GM06990 (cell line): ENCODE data around the gene ZNF334.

Experiments used
- DNase-seq: peaks from one replicate; pipeline ENCODE4 v3.0.0-alpha.2; 2011; ENCODE audit not compliant: insufficient read length; ENCODE audit errors: extremely low read depth
- H3K27me3 ChIP-seq: replicated peaks from 2 replicates; pipeline ENCODE4 v1.6.0; 2011; ENCODE audit warnings: low read length; ENCODE audit not compliant: control insufficient read depth, insufficient read depth
- H3K36me3 ChIP-seq: 2 replicates; pipeline ENCODE4 v1.5.1; 2011; ENCODE audit warnings: low read length; ENCODE audit not compliant: control insufficient read depth, insufficient read depth
- H3K4me3 ChIP-seq: replicated peaks from 2 replicates; pipeline ENCODE4 v1.5.1; 2011; ENCODE audit warnings: low read depth, mild to moderate bottlenecking, control low read depth, low read length
- CTCF ChIP-seq: IDR thresholded peaks from 2 replicates; pipeline ENCODE4 v1.5.1; 2011; ENCODE audit warnings: low read length, control low read depth, mild to moderate bottlenecking, inconsistent platforms; ENCODE audit not compliant: insufficient read depth, poor library complexity, severe bottlenecking

The ZNF334 gene

GRCh38 chr20:46509523-46509922, 3.8 kb downstream of the ZNF334 start:
- TF ChIP-seq CTCF: no peak
- DNase-seq: no peak

GRCh38 chr20:46507760-46508407, 5.5 kb downstream of the ZNF334 start:
- H3K36me3 ChIP-seq: no peaks in the 10 kb centered on the region
- no peak for DNase-seq
- H3K4me3 ChIP-seq: no peak overlapping the region
- TF ChIP-seq CTCF: no peak
- no peaks in the 10 kb centered on the region for H3K27me3 ChIP-seq

More at GRCh38 chr20:46509523-46509922, 3.8 kb downstream of the ZNF334 start:
- H3K27me3 ChIP-seq: no peaks in the 10 kb centered on the region
- H3K36me3 ChIP-seq: no peaks in the 10 kb centered on the region
- H3K4me3 ChIP-seq: no peak overlapping the region

GRCh38 chr20:46505506-46505905, 7.9 kb downstream of the ZNF334 start:
- TF ChIP-seq CTCF: no peak
- Histone ChIP-seq H3K4me3 (no peak overlapping the region), H3K27me3 (no peaks in the 10 kb centered on the region), H3K36me3 (no peaks in the 10 kb centered on the region)
- DNase-seq: no peak

GRCh38 chr20:46501961-46502360, 11.4 kb downstream of the ZNF334 start:
- H3K4me3 ChIP-seq: no peak overlapping the region
- no peak for TF ChIP-seq CTCF
- DNase-seq: no peak
- H3K36me3 ChIP-seq: no peaks in the 10 kb centered on the region
- no peaks in the 10 kb centered on the region for H3K27me3 ChIP-seq

GRCh38 chr20:46501337-46501942, 11.9 kb downstream of the ZNF334 start:
- TF ChIP-seq CTCF: no peak

More at GRCh38 chr20:46501337-46501942, 11.9 kb downstream of the ZNF334 start:
- Histone ChIP-seq H3K4me3 (no peak overlapping the region), H3K36me3 (no peaks in the 10 kb centered on the region), H3K27me3 (no peaks in the 10 kb centered on the region)
- DNase-seq: no peak
